GM23338 (cell line): Measurements from ENCODE around the gene MYLK. TPM values are rescaled to one million over a fixed set of nuclear protein-coding genes. Genes with fewer than 3 reads are reported as not detected.

Experiments
- ATAC-seq: fragments of 200-7000 bp; cut with Tn5 transposase; 3 replicates; pipeline ENCODE4 v1.9.1; 2020
- DNase-seq: peaks from one replicate; pipeline ENCODE4 v3.0.0-alpha.2; 2015; ENCODE audit warnings: low spot score
- H2AFZ ChIP-seq: fragments of 200-600 bp; sonication (generic); 2 replicates; pipeline ENCODE4 v1.8.0; 2016; ENCODE audit warnings: antibody characterized with exemption, mild to moderate bottlenecking, moderate library complexity
- H3F3A ChIP-seq: fragments of 200-600 bp; sonication (generic); replicated peaks from 2 replicates; pipeline ENCODE4 v1.8.0; 2017; ENCODE audit warnings: antibody characterized with exemption, mixed run types, low read depth
- H3K27ac ChIP-seq: fragments of 200-600 bp; sonication (generic); 2 replicates; pipeline ENCODE4 v1.6.1; 2016; ENCODE audit warnings: low read depth
- H3K27me3 ChIP-seq: fragments of 200-600 bp; sonication (generic); 2 replicates; pipeline ENCODE4 v1.8.0; 2016; ENCODE audit warnings: mild to moderate bottlenecking, mixed run types, moderate library complexity; ENCODE audit not compliant: insufficient read depth
- H3K36me3 ChIP-seq: fragments of 200-600 bp; sonication (generic); 2 replicates; pipeline ENCODE4 v1.8.0; 2016; ENCODE audit warnings: mild to moderate bottlenecking; ENCODE audit not compliant: insufficient read depth
- H3K4me1 ChIP-seq: fragments of 200-600 bp; sonication (generic); 2 replicates; pipeline ENCODE4 v1.8.0; 2016; ENCODE audit warnings: mild to moderate bottlenecking, moderate library complexity; ENCODE audit not compliant: insufficient read depth
- H3K4me2 ChIP-seq: fragments of 200-600 bp; sonication (generic); 2 replicates; pipeline ENCODE4 v1.7.1; 2017; ENCODE audit warnings: mixed run types
- H3K4me3 ChIP-seq: fragments of 200-600 bp; sonication (generic); 2 replicates; pipeline ENCODE4 v1.6.1; 2016; ENCODE audit warnings: mixed run types
- H3K79me2 ChIP-seq: fragments of 200-600 bp; sonication (generic); replicated peaks from 2 replicates; pipeline ENCODE4 v1.8.0; 2017; ENCODE audit warnings: mild to moderate bottlenecking; ENCODE audit not compliant: insufficient read depth
- H3K9me2 ChIP-seq: fragments of 200-600 bp; sonication (generic); 2 replicates; pipeline ENCODE4 v1.8.0; 2017; ENCODE audit not compliant: insufficient read depth
- H4K20me1 ChIP-seq: fragments of 200-600 bp; sonication (generic); replicated peaks from 2 replicates; pipeline ENCODE4 v1.8.0; 2017; ENCODE audit warnings: mild to moderate bottlenecking; ENCODE audit not compliant: insufficient read depth
- H3K27ac Mint-ChIP-seq: 2 replicates; pipeline ENCODE4 v1.8.0; 2020; ENCODE audit warnings: inconsistent platforms, mild to moderate bottlenecking, moderate library complexity, mixed read lengths
- H3K27me3 Mint-ChIP-seq: 3 replicates; pipeline ENCODE4 v1.8.0; 2022; ENCODE audit warnings: low read depth, mild to moderate bottlenecking, moderate library complexity, mixed read lengths, inconsistent platforms; ENCODE audit not compliant: insufficient read depth, poor library complexity
- H3K36me3 Mint-ChIP-seq: 3 replicates; pipeline ENCODE4 v1.8.0; 2021; ENCODE audit warnings: low read depth, mild to moderate bottlenecking, inconsistent platforms, moderate library complexity, mixed read lengths
- H3K4me1 Mint-ChIP-seq: 3 replicates; pipeline ENCODE4 v1.8.0; 2020; ENCODE audit warnings: mild to moderate bottlenecking, inconsistent platforms, mixed read lengths
- H3K4me3 Mint-ChIP-seq: 3 replicates; pipeline ENCODE4 v1.8.0; 2021; ENCODE audit warnings: moderate library complexity, mild to moderate bottlenecking, inconsistent platforms, mixed read lengths
- H3K9me3 Mint-ChIP-seq: 3 replicates; pipeline ENCODE4 v1.8.0; 2020; ENCODE audit warnings: moderate library complexity, mild to moderate bottlenecking, inconsistent platforms, mixed read lengths
- CREB1 ChIP-seq: fragments of 250-450 bp; sonication (Bioruptor Pico); IDR thresholded peaks from 2 replicates; pipeline ENCODE4 v1.5.0; 2020; ENCODE audit warnings: low read depth, mild to moderate bottlenecking, moderate library complexity
- CTCF ChIP-seq, 2 experiments: fragments of 200-600 bp in 1 of 2; sonication (generic) in 1 of 2; conservative IDR thresholded peaks; 2 replicates each; pipeline versions ENCODE4 v1.5.1 to v1.6.1; 2016 to 2017; ENCODE audit warnings: antibody characterized with exemption in 2 of 2, low read depth in 2 of 2, mild to moderate bottlenecking in 2 of 2, moderate library complexity in 1 of 2
- EZH2 ChIP-seq: fragments of 200-600 bp; sonication (generic); IDR thresholded peaks from one replicate; pipeline ENCODE4 v1.8.0; 2017; ENCODE audit warnings: antibody characterized with exemption, mild to moderate bottlenecking, low read depth; ENCODE audit not compliant: unreplicated experiment
- POLR2AphosphoS5 ChIP-seq: IDR thresholded peaks from 2 replicates; pipeline ENCODE4 v1.6.1; 2016; ENCODE audit warnings: antibody characterized with exemption, low read depth
- STAT1 ChIP-seq: IDR thresholded peaks from one replicate; pipeline ENCODE4 v1.6.1; 2016; ENCODE audit warnings: antibody characterized with exemption; ENCODE audit not compliant: unreplicated experiment
- ZNF114 ChIP-seq: fragments of 250-450 bp; sonication (Bioruptor Pico); IDR thresholded peaks from 2 replicates; pipeline ENCODE4 v1.5.0; 2020; ENCODE audit warnings: mild to moderate bottlenecking, moderate library complexity
- ZNF331 ChIP-seq: fragments of 250-450 bp; sonication (Bioruptor Pico); IDR thresholded peaks from 2 replicates; pipeline ENCODE4 v1.5.0; 2020; ENCODE audit warnings: low read depth, mild to moderate bottlenecking, moderate library complexity
- polyA plus RNA-seq: library from polyadenylated mRNA; unstranded; fragments of >200 nt; fragmentation: Nextera tagmentation; extraction: Ambion mirVana; gene quantifications from 2 replicates; pipeline ENCODE4 v1.2.1, GENCODE V29; 2016
- total RNA-seq: library from RNA; depleted of rRNA; stranded (reverse); fragments of >200 nt; shearing (Covaris generic); gene quantifications from 2 replicates; pipeline ENCODE4 v1.2.3, GENCODE V29; 2014
- TF ChIP-seq, protein P1 (sequence below): IDR thresholded peaks from 2 replicates; pipeline ENCODE4 v1.6.1; 2016; ENCODE audit warnings: antibody characterized with exemption

The MYLK gene
- total and polyA plus RNA-seq, 2 experiments from 2014 or later, result 11.5 to 17.9 TPM

DNA sequence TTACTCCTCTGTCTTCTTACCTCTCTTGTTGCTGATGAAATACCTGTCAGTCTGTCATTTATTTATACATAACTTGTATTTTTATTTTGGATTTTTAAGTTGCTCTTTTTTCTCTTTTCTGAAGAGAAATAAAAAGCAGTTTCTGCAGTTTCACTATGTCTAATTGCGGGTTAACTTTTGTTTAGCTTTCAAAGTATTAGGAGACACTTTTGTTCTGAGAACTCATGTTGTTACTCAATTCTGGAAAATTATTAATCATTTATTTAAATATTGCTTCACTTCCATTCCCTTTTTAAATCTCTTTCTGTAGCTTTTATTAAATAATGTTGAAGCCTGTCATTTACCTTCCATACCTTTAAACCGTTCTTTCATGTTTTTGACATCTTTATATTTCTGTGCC is 29.2 kb downstream of the MYLK start:
- no peak for ATAC-seq
- H2AFZ ChIP-seq, result no peak overlapping the region

DNA sequence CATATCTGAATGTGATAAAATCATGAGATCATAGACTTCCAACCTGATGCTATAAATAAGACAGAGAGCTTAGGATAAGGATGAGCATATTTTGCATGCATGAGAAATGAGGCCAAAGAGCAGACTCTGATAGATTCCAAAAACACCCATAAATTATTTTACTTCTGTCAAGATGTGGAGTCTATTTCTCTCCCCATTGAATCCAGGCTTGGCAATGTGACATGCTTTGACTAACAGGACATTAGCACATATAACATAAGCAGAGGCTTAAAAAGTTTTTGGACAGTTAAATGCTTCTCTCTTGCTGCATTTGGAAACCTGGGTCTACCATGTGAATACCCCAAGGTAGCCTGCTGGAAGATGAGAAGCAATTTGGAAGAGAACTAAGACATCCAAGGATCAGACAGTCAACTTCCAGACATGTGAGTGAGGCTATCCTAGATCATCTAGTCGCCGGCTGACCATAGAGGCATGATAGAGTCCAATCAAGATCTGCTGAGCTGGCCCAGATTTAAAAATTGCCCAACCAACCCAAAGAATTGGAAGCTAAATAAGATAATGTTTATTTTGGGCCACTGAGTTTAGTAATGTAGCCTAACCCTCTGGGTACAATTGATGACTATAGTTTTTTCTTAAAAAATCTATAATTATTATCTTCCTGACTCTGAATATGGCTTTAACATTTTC is 30.3 kb downstream of the MYLK start:
- H3F3A ChIP-seq, result no peaks in the 10 kb centered on the region
- H2AFZ ChIP-seq, result no peak overlapping the region
- no peak for DNase-seq
- no peak for ATAC-seq
- Mint-ChIP-seq H3K9me3 (peaks cover 24% of the 10 kb centered on the region; the same call in 2 of the 3 replicates), H3K27ac (no peak overlapping the region), H3K4me3 (no peak overlapping the region), H3K4me1 (no peaks in the 10 kb centered on the region), H3K27me3 (no peaks in the 10 kb centered on the region), H3K36me3 (peaks cover 6% of the 10 kb centered on the region; the same call in 2 of the 3 replicates)
- H3K4me3 ChIP-seq, result no peak overlapping the region
- no peaks in the 10 kb centered on the region for H4K20me1 ChIP-seq
- H3K27me3 ChIP-seq, result no peaks in the 10 kb centered on the region
- TF ChIP-seq EZH2 (no peak), STAT1 (no peak), POLR2AphosphoS5 (no peak), ZNF331 (CRISPR knock-in tag) (no peak), CREB1 (no peak)
- TF ChIP-seq, protein P1, sequence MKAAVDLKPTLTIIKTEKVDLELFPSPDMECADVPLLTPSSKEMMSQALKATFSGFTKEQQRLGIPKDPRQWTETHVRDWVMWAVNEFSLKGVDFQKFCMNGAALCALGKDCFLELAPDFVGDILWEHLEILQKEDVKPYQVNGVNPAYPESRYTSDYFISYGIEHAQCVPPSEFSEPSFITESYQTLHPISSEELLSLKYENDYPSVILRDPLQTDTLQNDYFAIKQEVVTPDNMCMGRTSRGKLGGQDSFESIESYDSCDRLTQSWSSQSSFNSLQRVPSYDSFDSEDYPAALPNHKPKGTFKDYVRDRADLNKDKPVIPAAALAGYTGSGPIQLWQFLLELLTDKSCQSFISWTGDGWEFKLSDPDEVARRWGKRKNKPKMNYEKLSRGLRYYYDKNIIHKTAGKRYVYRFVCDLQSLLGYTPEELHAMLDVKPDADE, result no peak
- no peaks in the 10 kb centered on the region for H3K4me1 ChIP-seq
- H3K36me3 ChIP-seq, result no peaks in the 10 kb centered on the region
- no peak overlapping the region for H3K4me2 ChIP-seq
- no peaks in the 10 kb centered on the region for H3K9me2 ChIP-seq
- H3K27ac ChIP-seq, result no peak overlapping the region
- no peaks in the 10 kb centered on the region for H3K79me2 ChIP-seq

More for the DNA sequence above, 29.2 kb downstream of the MYLK start:
- no peak for DNase-seq
- TF ChIP-seq CTCF (conservative IDR thresholded peaks at IDR 0.05; ENCODE audit: low read depth in 2 of 2) (no peak), ZNF114 (CRISPR knock-in tag) (no peak)
- Mint-ChIP-seq H3K36me3 (no peaks in the 10 kb centered on the region; the same call in 1 of the 3 replicates), H3K4me3 (no peak overlapping the region), H3K27ac (no peak overlapping the region), H3K4me1 (no peaks in the 10 kb centered on the region), H3K27me3 (no peaks in the 10 kb centered on the region), H3K9me3 (peaks cover 14% of the 10 kb centered on the region; the same call in 2 of the 3 replicates)
- Histone ChIP-seq H3K79me2 (no peaks in the 10 kb centered on the region), H3K36me3 (no peaks in the 10 kb centered on the region), H4K20me1 (no peaks in the 10 kb centered on the region), H3K4me3 (no peak overlapping the region), H3K27me3 (no peaks in the 10 kb centered on the region), H3K9me2 (no peaks in the 10 kb centered on the region), H3K4me2 (no peak overlapping the region), H3K4me1 (no peaks in the 10 kb centered on the region), H3F3A (no peaks in the 10 kb centered on the region), H3K27ac (no peak overlapping the region)
